Subcutaneous abdominal adipose tissue (tissue), 5 donors: ENCODE data around the gene USP14.
"Not testable (repeated sequence)": the region's sequence is repeated elsewhere in the genome, so short reads cannot be mapped to it uniquely, and the experiment has no call there.

ENCODE experiments used
- H3K27ac ChIP-seq: one replicate; pipeline ENCODE4 v1.7.0; 2013; ENCODE audit warnings: low read depth, mild to moderate bottlenecking, inconsistent platforms, low read length, moderate library complexity
- H3K27me3 ChIP-seq, 5 donors: one replicate each; pipeline ENCODE4 v1.7.0; 2013; ENCODE audit warnings: low read length in 5 of 5, inconsistent platforms in 1 of 5; ENCODE audit not compliant: control insufficient read depth in 5 of 5, insufficient read depth in 4 of 5
- H3K36me3 ChIP-seq, 5 donors: one replicate each; pipeline ENCODE4 v1.7.0; 2013; ENCODE audit warnings: low read length in 5 of 5; ENCODE audit not compliant: control insufficient read depth in 5 of 5, insufficient read depth in 5 of 5
- H3K4me1 ChIP-seq, 5 donors: one replicate each; pipeline ENCODE4 v1.7.0; 2013; ENCODE audit warnings: low read length in 5 of 5, mild to moderate bottlenecking in 3 of 5, moderate library complexity in 1 of 5; ENCODE audit not compliant: control insufficient read depth in 5 of 5, insufficient read depth in 5 of 5
- H3K4me3 ChIP-seq, 5 donors: one replicate each; pipeline ENCODE4 v1.7.0; 2013; ENCODE audit warnings: low read length in 5 of 5, low read depth in 1 of 5
- H3K9ac ChIP-seq, 5 donors: one replicate each; pipeline ENCODE4 v1.7.0; 2013; ENCODE audit warnings: low read length in 5 of 5, mild to moderate bottlenecking in 4 of 5, moderate library complexity in 3 of 5
- H3K9me3 ChIP-seq, 5 donors: one replicate each; pipeline ENCODE4 v1.7.0; 2013; ENCODE audit warnings: low read length in 5 of 5; ENCODE audit not compliant: control insufficient read depth in 5 of 5
- donor health status: healthy.
- donor health status: healthy.
- donor health status: healthy.
- donor health status: healthy.
- donor health status: healthy.

USP14 gene

GRCh38 chr18:158128-159036 is at the start of gene USP14:
Gene USP14 (plus strand): TSS chr18:158557. CDS start chr18:158699, 142 bp downstream.
- no peaks in the 10 kb centered on the region for H3K9me3 ChIP-seq
- peak within 1 kb of the TSS; percentile 78 to 92 (median 85) for H3K4me3 ChIP-seq
- H3K27ac ChIP-seq: peak within 1 kb of the TSS; percentile 47
- peaks cover 0 to 2% (median 0%) of the 10 kb centered on the region in 5 donors for H3K36me3 ChIP-seq
- H3K27me3 ChIP-seq: no peaks in the 10 kb centered on the region
- H3K9ac ChIP-seq: peak within 1 kb of the TSS; percentile 89 to 96 (median 94)
- peaks cover 0 to 24% (median 22%) of the 10 kb centered on the region in 5 donors for H3K4me1 ChIP-seq

- H3K4me3 ChIP-seq, H3K27ac ChIP-seq, H3K9me3 ChIP-seq, H3K4me1 ChIP-seq, H3K36me3 ChIP-seq, H3K27me3 ChIP-seq, H3K9ac ChIP-seq: not testable (repeated sequence)
Observed at GRCh38 chr18:108665-109063, 49.7 kb upstream of the USP14 start.

GRCh38 chr18:109130-109921 is 49.0 kb upstream of the USP14 start:
- H3K4me1 ChIP-seq, H3K36me3 ChIP-seq, H3K27ac ChIP-seq, H3K27me3 ChIP-seq, H3K9ac ChIP-seq, H3K4me3 ChIP-seq, H3K9me3 ChIP-seq: not testable (repeated sequence)

- H3K36me3 ChIP-seq, H3K9me3 ChIP-seq, H3K4me3 ChIP-seq: not testable (repeated sequence)
Observed at GRCh38 chr18:109922-110261, 48.5 kb upstream of the USP14 start.

GRCh38 chr18:110351-111201 is 47.8 kb upstream of the USP14 start:
- not testable (repeated sequence) for H3K27ac ChIP-seq, H3K27me3 ChIP-seq, H3K9me3 ChIP-seq, H3K9ac ChIP-seq, H3K4me3 ChIP-seq, H3K4me1 ChIP-seq, H3K36me3 ChIP-seq

More at GRCh38 chr18:109922-110261, 48.5 kb upstream of the USP14 start:
- not testable (repeated sequence) for H3K9ac ChIP-seq, H3K27me3 ChIP-seq, H3K27ac ChIP-seq, H3K4me1 ChIP-seq

DNA sequence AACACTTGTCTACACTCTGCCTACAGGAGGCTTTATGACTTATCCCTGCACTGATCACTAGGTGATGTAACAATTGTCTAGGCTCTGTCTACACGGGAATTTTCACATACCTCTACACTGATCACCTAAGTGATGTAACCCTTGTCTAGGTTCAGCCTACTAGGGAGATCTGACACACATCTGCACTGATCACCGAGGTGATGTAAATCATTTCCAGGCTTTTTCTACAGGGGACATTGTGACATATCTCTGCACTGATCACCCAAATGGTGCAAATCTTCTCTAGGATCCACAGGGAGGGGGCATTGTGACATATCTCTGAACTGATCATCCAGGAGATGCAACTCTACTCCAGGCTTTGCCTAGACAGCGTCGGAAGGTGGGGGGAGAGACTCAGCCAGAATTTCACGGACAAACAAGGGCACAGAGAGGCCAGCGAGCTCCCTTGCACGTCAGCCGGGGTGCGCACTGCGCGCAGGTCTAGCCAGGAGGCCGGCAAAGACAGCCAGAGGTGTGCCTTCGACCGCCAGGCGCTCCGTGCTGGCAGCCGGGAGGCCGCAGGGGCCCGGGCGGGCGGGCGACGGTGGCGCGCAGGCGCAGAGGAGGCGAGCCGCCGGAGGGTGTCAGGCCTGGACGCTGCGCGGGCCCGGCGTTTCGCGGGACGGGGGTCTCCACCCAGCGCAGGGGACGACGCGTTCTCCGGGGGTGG is 46.9 kb upstream of the USP14 start:
- Histone ChIP-seq H3K4me1 (peaks cover 0 to 4% (median 3%) of the 10 kb centered on the region in 5 donors), H3K36me3 (no peaks in the 10 kb centered on the region), H3K27ac (no peak overlapping the region), H3K9ac (peak overlapping the region in 2 of 5 donors; percentile 2 to 61), H3K9me3 (peaks cover 0 to 5% (median 0%) of the 10 kb centered on the region in 5 donors), H3K27me3 (no peaks in the 10 kb centered on the region), H3K4me3 (peak overlapping the region in 4 of 5 donors; percentile 19 to 57 (median 42))

GRCh38 chr18:112015-112733 is 46.2 kb upstream of the USP14 start:
- H3K4me3 ChIP-seq: peak overlapping the region in 1 of 5 donors; percentile 51
- H3K27ac ChIP-seq, H3K9ac ChIP-seq: not testable (repeated sequence)

GRCh38 chr18:120539-121260 is 37.7 kb upstream of the USP14 start:
- H3K4me3 ChIP-seq, H3K36me3 ChIP-seq, H3K9ac ChIP-seq, H3K27ac ChIP-seq, H3K9me3 ChIP-seq, H3K27me3 ChIP-seq, H3K4me1 ChIP-seq: not testable (repeated sequence)

More at GRCh38 chr18:112015-112733, 46.2 kb upstream of the USP14 start:
- not testable (repeated sequence) for H3K9me3 ChIP-seq, H3K36me3 ChIP-seq, H3K4me1 ChIP-seq, H3K27me3 ChIP-seq
